Mesodermal cell (in vitro differentiated cells): ENCODE data around the gene NEK7. TPM values are rescaled to one million over a fixed set of nuclear protein-coding genes. Genes with fewer than 3 reads are reported as not detected.

Experiments
- H3K27ac ChIP-seq: 2 replicates; pipeline ENCODE4 v1.7.0; 2013; ENCODE audit warnings: mild to moderate bottlenecking, low read depth, low read length, moderate library complexity; ENCODE audit not compliant: severe bottlenecking
- H3K36me3 ChIP-seq: 2 replicates; pipeline ENCODE4 v1.7.1; 2013; ENCODE audit warnings: mild to moderate bottlenecking, low read length, moderate library complexity; ENCODE audit not compliant: control insufficient read depth, insufficient read depth
- H3K4me1 ChIP-seq: one replicate; pipeline ENCODE4 v1.7.1; 2013; ENCODE audit warnings: mild to moderate bottlenecking, low read length; ENCODE audit not compliant: insufficient read depth, control insufficient read depth, poor library complexity, severe bottlenecking
- H3K4me3 ChIP-seq: 2 replicates; pipeline ENCODE4 v1.7.0; 2013; ENCODE audit warnings: low read length, control low read depth, mild to moderate bottlenecking; ENCODE audit not compliant: insufficient read depth, poor library complexity, severe bottlenecking; ENCODE audit errors: extremely low read depth
- H3K9me3 ChIP-seq: 2 replicates; pipeline ENCODE4 v1.7.1; 2013; ENCODE audit warnings: mild to moderate bottlenecking, low read length, moderate library complexity; ENCODE audit not compliant: control insufficient read depth
- WGBS, 2 experiments: methylation state at CpG; one replicate each; pipeline ENCODE4 v1.1.5; 2013; ENCODE audit warnings: missing lambda C conversion rate in 2 of 2; ENCODE audit not compliant: insufficient coverage in 2 of 2; 5-methylcytosine and 5-hydroxymethylcytosine counted together
- polyA plus RNA-seq, 2 experiments: library from polyadenylated mRNA; stranded (reverse); fragments of 50-300 nt; gene quantifications; one replicate each; pipeline ENCODE4 v1.2.3, GENCODE V29; 2013

NEK7 gene
- polyA plus RNA-seq (2013, experiment 1 of 2) = 30.0 TPM
- polyA plus RNA-seq (2013, experiment 2 of 2) = 33.9 TPM

DNA sequence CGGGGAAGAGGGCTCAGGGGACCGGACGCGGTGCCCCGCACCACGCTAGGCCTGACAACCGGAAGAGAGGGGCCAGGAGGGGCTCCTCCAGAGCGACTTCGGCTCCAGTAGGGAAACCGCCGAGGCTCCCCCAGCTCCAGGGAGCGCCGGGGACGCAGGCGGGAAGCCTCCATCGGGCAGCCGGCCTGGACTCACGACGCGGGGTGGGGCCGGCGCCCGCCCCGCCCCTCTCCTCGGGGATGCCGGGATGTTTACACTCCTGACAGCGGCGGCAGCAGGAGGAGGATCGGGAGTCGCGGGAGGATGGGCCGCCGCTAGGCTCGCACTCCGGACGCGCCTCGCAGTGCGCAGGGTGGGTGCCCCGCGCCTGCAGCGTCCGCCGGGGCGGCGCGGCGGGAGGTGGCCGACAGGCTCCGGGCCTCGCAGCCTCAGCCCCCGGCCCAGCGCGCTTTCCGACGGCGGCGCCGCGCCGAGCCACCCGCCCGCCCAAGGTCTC lies at the start of gene NEK7:
Gene NEK7 (plus strand): TSS at position 254 of the 496 bp plus-strand sequence. CDS start 75,583 bp downstream, outside the sequence.
- no peaks in the 10 kb centered on the region for H3K36me3 ChIP-seq
- peaks cover 26% of the 10 kb centered on the region for H3K4me1 ChIP-seq
- 0 to 1% methylated on average over 47 to 58 of the region's 63 CpGs for WGBS, 2 experiments
- peak within 1 kb of the TSS; percentile 90 for H3K4me3 ChIP-seq
- no peaks in the 10 kb centered on the region for H3K9me3 ChIP-seq
- H3K27ac ChIP-seq = peak within 1 kb of the TSS; percentile 88

DNA sequence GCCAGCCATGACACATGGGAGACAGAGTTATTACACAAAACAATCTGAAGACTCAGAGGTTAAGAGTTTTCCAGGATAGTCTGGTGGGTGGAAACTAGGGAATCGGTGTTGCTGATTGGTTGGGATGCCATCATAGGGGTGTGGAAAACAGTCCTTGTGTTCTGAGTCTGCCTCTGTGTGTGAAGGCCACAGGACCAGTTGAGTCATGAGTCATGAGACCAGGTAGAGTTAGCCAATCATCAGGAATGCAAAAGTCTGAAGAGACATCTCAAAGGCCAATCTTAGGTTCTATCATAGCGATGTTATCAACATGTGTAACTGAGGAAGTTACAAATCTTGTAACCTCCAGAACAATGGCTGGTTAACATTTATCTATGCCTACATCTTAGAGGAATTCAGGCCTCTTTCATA lies 49.7 kb upstream of the NEK7 start:
- Histone ChIP-seq H3K36me3 (no peaks in the 10 kb centered on the region), H3K27ac (no peak overlapping the region), H3K9me3 (no peaks in the 10 kb centered on the region), H3K4me3 (no peak overlapping the region), H3K4me1 (peaks cover 4% of the 10 kb centered on the region)
- 82 to 100% methylated on average over 2 of the region's 2 CpGs for WGBS, 2 experiments

- H3K4me1 ChIP-seq = no peaks in the 10 kb centered on the region
- no CpG with 5 or more reads among the region's 1 CpG for WGBS, 2 experiments
- H3K4me3 ChIP-seq = no peak overlapping the region
- H3K9me3 ChIP-seq = no peaks in the 10 kb centered on the region
- no peak overlapping the region for H3K27ac ChIP-seq
- H3K36me3 ChIP-seq = no peaks in the 10 kb centered on the region
Measured at GRCh38 chr1:198108636-198109370, 48.0 kb upstream of the NEK7 start.

GRCh38 chr1:198109371-198109715 lies 47.5 kb upstream of the NEK7 start:
- H3K27ac ChIP-seq = no peak overlapping the region
- H3K4me1 ChIP-seq = no peaks in the 10 kb centered on the region
- H3K4me3 ChIP-seq = no peak overlapping the region
- H3K36me3 ChIP-seq = no peaks in the 10 kb centered on the region
- H3K9me3 ChIP-seq = no peaks in the 10 kb centered on the region

DNA sequence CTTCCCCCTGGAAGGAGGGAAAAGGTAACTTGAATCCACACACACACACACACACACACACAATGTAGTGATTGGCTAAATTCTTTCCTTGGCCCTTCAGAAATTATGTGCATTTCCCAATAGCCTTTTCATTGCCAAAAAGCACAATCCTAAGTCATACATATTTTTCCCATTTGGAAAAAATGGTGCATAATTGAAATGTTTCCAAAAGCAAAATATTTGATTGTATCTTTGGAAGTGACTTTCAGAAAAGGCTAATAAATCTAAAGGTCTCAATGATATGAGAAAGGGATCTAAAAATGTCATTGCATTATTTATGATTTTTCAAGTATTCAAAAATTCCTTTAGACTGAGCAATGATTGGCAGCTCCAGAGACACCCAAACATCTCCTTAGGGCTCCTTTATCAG lies 43.5 kb upstream of the NEK7 start:
- Histone ChIP-seq H3K27ac (no peak overlapping the region), H3K4me3 (no peak overlapping the region), H3K36me3 (no peaks in the 10 kb centered on the region), H3K9me3 (no peaks in the 10 kb centered on the region), H3K4me1 (peaks cover 2% of the 10 kb centered on the region)

DNA sequence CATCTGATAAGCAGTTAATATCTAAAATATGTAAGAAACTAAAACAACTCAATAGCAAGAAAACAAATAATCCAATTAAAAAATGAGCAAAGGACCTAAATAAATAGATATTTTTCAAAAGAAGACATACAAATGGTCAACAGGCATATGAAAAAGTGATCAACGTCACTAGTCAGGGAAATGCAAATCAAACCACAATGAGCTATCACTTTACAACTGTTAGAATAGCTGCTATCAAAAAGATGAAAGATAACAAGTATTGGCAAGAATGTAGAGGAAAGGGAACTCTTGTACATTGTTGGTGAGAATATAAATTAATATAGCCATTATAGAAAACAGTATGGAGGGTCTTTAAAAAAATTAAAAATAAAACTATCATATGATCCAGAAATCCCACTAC lies 40.7 kb upstream of the NEK7 start:
- no peaks in the 10 kb centered on the region for H3K36me3 ChIP-seq
- WGBS, 2 experiments = 100% methylated on average over 1 of the region's 1 CpG; no CpG with 5 or more reads in 1 of the 2 experiments
- peaks cover 14% of the 10 kb centered on the region for H3K4me1 ChIP-seq
- H3K9me3 ChIP-seq = no peaks in the 10 kb centered on the region
- H3K4me3 ChIP-seq = no peak overlapping the region
- H3K27ac ChIP-seq = no peak overlapping the region

DNA sequence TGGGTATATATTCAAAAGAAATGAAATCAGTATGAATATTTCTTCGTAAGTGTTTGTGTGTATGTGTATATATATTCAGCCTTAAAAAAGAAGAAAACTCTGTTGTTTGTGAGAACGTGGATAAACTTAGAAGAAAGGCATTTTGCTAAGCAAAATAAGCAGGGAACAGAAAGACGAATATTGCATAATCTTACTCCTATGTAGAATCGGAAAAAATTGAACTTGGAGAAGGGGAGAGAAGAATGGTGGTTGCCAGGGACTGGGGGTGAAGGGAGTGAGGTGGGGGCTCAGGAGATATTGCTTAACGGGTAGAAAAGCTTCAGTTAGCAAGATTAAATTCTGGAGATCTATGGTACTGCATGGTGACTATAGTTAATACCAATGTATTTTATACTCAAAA lies 40.3 kb upstream of the NEK7 start:
- Histone ChIP-seq H3K27ac (no peak overlapping the region), H3K4me3 (no peak overlapping the region), H3K36me3 (no peaks in the 10 kb centered on the region), H3K9me3 (no peaks in the 10 kb centered on the region), H3K4me1 (peaks cover 16% of the 10 kb centered on the region)
- whole genome bisulfite sequencing, 2 experiments = 90 to 100% methylated on average over 1 to 2 of the region's 5 CpGs

DNA sequence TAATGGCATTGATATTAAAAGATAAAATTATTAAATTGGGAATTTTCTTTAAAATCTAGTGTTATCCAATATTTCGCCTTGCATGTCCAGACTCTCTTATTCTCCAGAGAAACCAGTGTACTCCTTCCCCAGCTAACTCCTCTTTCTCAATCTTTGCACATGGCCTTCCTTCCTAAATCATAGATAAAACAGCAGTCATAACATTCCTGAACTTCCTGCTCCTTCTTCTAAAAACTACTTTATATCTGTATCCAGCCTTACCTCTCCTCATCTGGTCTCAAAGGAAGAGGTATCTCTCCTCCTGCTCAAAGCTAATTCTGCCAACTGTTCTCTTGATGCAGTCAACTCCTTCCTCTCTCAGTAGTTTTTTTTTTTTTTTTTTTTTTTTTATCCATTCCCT lies 39.5 kb upstream of the NEK7 start:
- H3K4me3 ChIP-seq = no peak overlapping the region
- H3K4me1 ChIP-seq = peaks cover 20% of the 10 kb centered on the region

DNA sequence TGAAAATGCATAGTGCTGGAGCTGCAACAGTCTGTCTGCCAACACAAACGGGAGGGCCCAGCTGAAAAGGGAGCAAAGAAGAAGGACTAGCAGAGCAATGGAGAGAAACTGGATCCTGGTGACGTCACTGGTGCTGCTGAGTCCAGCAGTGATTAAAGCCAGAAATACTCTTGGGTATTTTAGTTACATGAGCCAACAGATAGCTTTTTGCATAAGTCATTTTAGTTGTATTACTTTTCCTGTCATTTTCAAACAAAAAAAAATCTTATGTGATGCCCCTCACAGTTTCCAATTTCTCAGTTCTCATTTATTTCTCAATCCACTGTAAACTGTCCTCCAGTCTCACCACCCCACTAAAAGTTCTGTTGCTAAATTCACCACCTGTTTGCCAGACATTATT lies 38.7 kb upstream of the NEK7 start:
- Histone ChIP-seq H3K4me1 (peaks cover 20% of the 10 kb centered on the region), H3K4me3 (no peak overlapping the region), H3K27ac (no peak overlapping the region), H3K36me3 (no peaks in the 10 kb centered on the region), H3K9me3 (no peaks in the 10 kb centered on the region)
- WGBS, 2 experiments = 81 to 90% methylated on average over 1 to 2 of the region's 2 CpGs

More for the DNA sequence above, 39.5 kb upstream of the NEK7 start:
- H3K27ac ChIP-seq = no peak overlapping the region
- no peaks in the 10 kb centered on the region for H3K9me3 ChIP-seq
- WGBS, 2 experiments = 86 to 89% methylated on average over 1 of the region's 1 CpG
- no peaks in the 10 kb centered on the region for H3K36me3 ChIP-seq

GRCh38 chr1:198119906-198120305 lies 36.9 kb upstream of the NEK7 start:
- Histone ChIP-seq H3K4me3 (no peak overlapping the region), H3K36me3 (no peaks in the 10 kb centered on the region), H3K4me1 (peaks cover 20% of the 10 kb centered on the region), H3K9me3 (no peaks in the 10 kb centered on the region), H3K27ac (no peak overlapping the region)
- 100% methylated on average over 1 of the region's 2 CpGs; no CpG with 5 or more reads in 1 of the 2 experiments for WGBS, 2 experiments

DNA sequence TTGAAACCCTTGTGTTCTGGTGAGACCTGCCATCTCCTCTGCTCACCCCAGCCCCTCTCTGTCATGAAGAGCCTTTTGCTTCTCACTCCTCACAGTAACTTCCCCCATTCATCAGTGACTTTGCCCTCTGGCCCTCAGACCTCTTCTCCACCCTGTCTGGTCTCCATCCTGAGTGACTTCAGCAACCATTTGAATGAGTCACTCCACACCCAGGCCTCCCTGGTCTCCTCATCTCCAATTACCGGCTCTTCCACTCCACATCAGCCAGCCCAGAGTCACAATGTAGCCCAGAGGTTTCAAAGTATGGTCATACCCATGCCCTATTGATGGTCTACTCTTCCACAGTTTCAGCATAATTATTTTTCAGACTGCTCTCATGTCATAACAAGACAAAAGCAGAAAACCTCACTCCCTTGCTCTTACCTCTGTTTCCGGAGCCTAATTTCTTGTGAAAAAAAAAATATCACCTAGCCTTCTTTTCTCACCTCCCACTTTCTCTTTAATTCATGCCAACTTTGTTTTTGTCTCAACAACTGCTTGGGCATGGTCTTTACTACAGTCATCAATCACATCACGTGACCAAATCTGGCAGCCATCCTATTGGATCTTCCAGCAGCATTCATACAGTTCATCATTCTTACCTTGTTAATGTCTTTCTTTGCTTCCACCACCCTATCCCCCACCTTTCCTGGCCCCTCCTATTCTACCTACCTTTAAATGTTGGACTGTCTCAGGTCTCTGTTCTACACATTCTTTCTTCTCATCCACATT lies 35.6 kb upstream of the NEK7 start:
- 82 to 91% methylated on average over 3 of the region's 3 CpGs for WGBS, 2 experiments
- peaks cover 34% of the 10 kb centered on the region for H3K4me1 ChIP-seq
- no peak overlapping the region for H3K4me3 ChIP-seq
- no peaks in the 10 kb centered on the region for H3K36me3 ChIP-seq
- H3K27ac ChIP-seq = peak overlapping the region; percentile 37
- no peaks in the 10 kb centered on the region for H3K9me3 ChIP-seq
